Spleen (tissue), 7 donors: ENCODE results near the gene CTNNA2.

Experiments
- CTCF ChIP-seq, 11 experiments: fragments of 200-600 bp in 7 of 11; fragments of 450-650 bp in 4 of 11; sonication (generic) in 4 of 11; IDR thresholded peaks in 8 of 11; conservative IDR thresholded peaks in 3 of 11; 1 replicate in 7 of 11; 2 replicates in 4 of 11; pipeline versions ENCODE4 v1.4.0 to v1.8.0; 2016 to 2021; ENCODE audit warnings: antibody characterized with exemption in 11 of 11, inconsistent platforms in 4 of 11, mild to moderate bottlenecking in 1 of 11
- POLR2AphosphoS5 ChIP-seq, 3 donors: sonication (generic); formaldehyde crosslinking; IDR thresholded peaks; one replicate each; pipeline ENCODE4 v1.5.1; 2017; ENCODE audit warnings: antibody characterized with exemption in 3 of 3
- donor health status: DM: no; HTN: no; CAD: no; lungs with moderate emphysema.
- donor health status: DM: no; HTN: no; CAD: no.
- donor health status: DM: no; HTN: no; CAD: no.

- TF ChIP-seq CTCF (IDR thresholded peaks at IDR 0.05 in 8 of 11, conservative IDR thresholded peaks at IDR 0.05 in 3 of 11) (no peak), POLR2AphosphoS5 (IDR thresholded peaks at IDR 0.05) (no peak)
Measured at GRCh38 chr2:79993144-79993543, 480.3 kb downstream of the CTNNA2 start.
